Activated CD4-positive, CD25-positive, alpha-beta regulatory T cell treated with anti-CD3 and anti-CD28 coated beads, Interleukin-2, amount 50 U/mL, for 24 hours (primary cell): ENCODE results near the gene R3HDM2.

Source experiments
- ATAC-seq, 2 donors: fragments of 150-1000 bp; cut with Tn5 transposase; one replicate each; pipeline ENCODE4 v1.10.0; 2021; ENCODE audit warnings: mild to moderate bottlenecking in 1 of 2, moderate library complexity in 1 of 2

The R3HDM2 gene

DNA sequence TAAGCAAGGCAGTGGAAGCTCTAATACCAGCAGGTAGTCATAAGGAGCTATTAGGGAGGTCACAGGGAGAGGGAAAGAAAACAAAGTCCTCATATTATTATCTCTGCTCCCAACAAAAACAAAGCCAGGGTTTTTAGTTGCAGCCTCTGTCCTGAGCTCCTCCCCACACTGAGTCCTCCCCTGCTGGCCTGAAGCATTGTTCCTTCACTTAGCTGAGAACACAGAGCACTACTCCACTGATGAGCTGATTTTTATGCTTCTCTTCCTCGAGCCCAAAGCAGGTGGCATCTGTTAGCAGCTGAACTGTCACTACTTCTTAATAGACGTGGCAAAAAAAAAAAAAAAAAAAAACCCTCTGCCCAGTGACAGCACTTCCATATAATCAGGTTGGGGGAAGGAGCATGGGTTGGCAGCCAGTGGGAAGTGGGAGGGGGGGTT is 169.4 kb downstream of the R3HDM2 start:
- no peak for ATAC-seq

DNA sequence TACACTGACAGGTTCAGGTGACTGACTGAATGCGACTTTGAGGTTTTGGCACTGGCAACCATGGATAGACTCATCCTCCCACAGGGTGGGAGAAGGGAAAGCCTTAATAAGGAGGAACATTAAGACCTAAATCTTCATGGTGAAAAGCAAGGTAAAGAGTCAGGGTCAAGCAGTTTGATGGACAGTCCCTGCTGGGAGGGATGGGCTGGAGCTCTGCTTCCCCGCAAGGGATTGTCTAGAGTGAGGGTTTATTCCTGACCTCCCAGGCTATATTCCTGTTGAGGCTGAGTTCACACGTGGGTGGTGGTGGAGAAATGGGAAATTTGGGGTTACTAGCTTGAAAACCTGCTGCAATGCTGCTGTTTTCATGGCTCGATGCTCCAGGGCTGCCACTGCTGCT is 170.5 kb downstream of the R3HDM2 start:
- ATAC-seq = no peak

DNA sequence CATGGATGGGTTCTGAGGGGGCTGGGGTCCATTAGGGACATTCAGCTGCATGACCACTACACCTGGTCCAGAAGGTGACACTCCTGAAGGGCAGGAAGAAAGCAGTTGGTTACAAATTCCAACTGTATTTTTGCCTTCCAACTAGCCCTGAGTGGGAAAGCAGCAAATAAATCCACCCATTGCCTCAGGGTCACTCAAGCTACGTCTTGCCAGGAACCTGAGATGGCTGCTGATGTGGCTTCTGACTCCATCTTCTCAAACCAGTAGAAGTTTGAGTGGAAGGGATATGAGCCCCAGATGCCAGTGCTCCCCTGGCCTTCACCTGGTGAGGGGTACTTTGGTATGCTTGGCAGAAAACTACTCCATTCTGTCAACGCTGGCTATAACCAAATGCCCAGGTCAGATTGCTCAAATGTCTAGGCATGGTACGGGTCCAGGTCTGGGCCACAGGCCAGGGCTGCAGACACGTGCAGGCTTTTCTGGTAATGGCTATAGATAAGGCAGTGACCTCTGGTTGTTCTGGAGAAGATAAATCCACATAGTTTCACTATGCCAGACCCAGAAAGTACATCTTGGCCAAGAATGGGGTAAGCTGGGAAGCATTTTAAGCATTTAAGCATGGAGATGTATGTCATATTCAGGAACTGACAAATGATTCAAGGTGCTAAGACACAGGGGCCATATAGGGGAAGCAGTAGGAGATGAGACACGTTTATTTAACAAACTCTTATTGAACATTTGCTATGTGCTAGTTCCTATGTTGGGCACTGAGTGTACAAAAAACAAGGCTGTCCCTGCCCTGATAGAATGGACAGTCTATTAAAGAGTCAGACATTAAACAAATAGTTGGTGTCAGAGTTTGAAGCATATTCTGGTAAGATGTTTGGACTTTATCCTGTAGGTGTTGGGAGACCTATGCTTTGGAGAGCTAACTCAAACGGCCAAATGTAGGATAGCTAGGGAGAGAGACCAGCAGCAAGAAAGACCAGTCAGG is 171.6 kb downstream of the R3HDM2 start:
- no peak for ATAC-seq

DNA sequence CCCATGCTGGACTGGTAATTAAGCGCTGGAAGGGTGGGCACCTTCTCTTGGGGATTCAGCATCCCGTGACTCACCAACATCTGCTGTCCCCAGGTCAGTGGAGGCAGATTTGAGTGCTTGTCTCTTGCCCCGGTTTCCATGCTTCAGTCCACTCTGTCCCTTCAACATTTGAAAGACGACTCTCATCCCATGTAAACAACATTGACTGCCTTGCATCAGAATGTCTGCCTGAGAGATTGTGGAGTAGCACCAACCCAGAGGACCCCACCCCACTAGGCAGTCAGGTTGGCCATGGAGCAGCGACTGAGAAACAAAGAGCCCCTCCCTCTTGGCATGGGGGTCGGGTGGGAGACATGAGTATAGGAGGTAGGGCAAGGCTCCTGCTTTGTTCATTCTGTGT is 174.9 kb downstream of the R3HDM2 start:
- ATAC-seq = no peak

DNA sequence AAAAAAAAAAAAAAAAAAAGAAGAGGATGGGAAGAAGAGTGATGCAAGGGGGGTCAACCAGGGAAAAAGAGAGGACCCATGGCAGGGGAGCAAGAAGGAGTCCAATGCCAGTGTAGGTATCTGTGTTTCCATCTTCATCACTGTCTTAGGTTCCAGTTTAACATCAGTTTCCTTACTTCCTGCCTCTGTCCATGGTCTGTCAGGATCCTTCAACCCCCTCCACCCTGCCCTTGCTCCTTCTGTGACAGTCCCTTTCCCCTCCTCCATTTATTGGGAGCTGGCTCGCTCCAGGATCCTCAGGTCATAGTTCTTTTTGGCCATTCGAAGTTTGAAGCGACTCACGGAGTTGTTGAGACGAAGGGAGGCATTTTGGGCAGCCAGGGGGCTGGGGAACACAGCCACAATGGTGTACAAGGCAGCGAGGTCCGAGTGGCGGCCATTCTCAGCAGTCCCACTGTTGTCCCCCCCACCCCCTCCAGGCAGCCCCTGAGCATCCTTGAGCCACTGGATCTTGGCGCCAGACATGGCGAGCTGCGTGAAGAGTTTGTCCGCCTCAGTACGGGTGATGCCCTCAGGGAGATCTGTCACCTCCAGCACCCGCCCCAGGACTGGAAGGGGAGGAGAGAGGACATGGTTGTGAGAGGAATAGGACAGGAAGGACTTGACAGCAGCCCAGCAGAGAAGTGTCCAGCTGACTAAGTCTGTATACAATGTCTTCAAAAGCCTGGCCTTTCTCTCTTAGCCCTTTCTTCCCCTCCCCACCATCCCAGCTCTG is 176.2 kb downstream of the R3HDM2 start:
- no peak for ATAC-seq

DNA sequence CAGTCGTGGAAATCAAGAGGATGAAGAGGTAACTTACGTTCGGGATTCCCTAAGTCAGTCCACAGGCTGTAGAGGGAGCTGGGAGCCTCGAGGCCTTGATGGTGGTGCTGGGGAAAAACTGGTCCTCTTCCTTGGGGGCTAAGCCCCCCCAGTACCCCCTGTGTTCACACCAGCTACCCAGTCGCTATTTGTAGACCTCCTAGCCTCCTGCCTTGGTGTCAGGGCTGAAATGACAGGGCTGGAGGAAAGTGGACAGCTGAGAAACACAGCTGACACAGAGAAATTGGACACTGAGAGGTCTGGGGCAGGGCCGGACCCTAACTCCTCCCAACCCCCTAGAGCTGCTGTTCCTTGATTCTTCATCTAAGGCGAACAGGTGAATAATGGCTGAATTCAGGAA is 179.9 kb downstream of the R3HDM2 start, which contains the start of gene STAC3:
STAC3 (minus strand) TSS at position 232 of the 400 bp plus-strand sequence. CDS start 1,551 bp downstream, outside the sequence.
- ATAC-seq = no peak

DNA sequence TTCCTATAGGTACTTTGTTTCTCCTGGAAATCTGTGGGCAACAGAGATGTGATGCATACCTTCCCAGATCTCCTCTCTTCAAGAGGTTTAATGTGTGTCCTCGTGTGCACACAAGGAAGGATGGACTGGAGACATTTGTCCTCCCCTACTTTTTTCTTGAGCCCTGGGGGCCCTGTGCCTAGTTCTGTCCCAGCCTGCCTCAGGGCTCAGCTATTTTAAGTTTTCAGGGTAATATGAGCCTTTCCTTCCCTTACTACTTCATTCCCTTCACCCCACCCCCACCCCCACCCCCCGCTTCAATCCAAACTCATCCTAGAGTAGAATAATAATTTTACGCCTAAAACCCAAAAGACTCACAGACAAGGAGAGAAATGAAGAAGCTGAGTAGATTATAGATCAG is 180.3 kb downstream of the R3HDM2 start:
- ATAC-seq = no peak

DNA sequence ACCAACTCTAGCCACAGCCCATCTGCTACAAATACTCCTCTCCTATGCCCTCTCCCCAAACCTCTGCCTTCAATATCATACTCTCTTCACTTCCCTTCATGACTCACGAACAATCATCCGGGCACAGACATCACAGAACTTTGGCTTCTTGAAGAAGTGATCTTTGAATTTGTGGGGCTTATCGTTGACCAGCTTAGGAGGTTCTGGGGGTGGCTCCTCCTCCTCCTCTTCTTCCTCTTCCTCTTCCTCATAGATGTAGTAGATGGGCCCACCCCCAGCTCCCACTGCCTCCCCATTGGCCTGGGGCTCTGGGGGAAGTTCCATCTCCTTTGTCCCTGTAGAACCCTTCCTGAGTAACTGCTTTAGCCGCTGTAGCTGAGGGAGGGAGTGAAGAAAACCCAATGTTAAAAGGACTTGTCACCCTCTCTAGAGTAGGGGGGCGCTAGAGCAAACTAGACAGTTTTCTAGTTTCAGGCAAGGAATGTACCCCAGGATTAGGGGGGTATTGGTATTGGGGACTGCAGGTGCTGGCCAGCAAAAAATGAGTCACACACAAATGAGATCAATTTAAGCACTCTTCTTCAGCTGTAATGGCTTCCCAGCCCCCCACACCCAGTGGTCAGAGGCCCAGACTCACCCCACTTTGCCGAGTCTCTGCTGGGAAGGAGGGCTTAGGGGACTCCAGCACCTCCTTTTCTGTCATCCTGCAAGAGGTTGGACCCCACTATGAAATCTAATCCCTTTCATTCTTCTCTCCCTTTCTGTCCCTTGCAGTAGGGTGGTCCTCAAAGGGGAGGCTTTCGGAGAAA is 181.7 kb downstream of the R3HDM2 start:
- ATAC-seq = no peak

GRCh38 chr12:57247041-57247440 is 183.8 kb downstream of the R3HDM2 start:
- no peak for ATAC-seq

DNA sequence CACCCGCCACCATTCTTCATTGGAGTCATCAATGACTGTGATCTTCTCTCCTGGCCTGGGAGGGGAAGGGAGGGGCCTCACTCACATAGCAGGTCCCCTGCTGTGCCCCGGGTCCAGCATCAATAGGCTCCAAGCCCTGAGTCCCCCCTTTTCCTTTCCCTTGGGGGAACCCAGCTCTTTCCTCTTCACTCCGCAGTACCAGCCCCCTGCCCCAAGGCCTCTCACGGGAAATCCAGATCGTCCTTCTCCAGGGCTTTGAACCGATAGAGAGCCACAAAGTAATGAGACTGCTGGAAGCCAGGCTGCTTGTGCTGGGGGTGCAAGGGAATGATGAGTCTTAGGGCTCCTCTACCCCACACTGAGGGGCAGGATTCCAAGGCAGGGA is 186.5 kb downstream of the R3HDM2 start:
- ATAC-seq = no peak

- ATAC-seq = peak in 1 of 2 donors; percentile 14
Measured at GRCh38 chr12:57243521-57244311, 187.1 kb downstream of the R3HDM2 start.

GRCh38 chr12:57242691-57243454 is 188.0 kb downstream of the R3HDM2 start:
- no peak for ATAC-seq

DNA sequence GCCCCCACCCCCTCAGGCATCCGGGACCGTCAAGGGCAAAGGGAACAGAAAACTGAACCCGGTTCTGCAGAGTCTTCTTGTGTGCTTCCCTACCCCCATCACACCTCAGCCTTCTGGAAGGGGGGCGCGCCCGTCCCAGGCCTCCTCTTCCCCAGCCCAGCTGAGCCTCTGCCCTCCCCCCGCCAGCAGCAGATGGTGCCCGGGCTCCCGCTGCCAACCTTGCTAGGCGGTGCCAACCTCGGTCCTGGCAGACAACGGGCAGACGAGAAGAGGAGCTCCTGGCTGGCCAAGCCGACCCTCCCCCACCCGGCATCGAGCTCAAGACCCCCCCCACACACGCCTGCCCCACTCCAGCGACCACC is 188.5 kb downstream of the R3HDM2 start:
- no peak for ATAC-seq

GRCh38 chr12:57241402-57242310 is 189.2 kb downstream of the R3HDM2 start:
- no peak for ATAC-seq

DNA sequence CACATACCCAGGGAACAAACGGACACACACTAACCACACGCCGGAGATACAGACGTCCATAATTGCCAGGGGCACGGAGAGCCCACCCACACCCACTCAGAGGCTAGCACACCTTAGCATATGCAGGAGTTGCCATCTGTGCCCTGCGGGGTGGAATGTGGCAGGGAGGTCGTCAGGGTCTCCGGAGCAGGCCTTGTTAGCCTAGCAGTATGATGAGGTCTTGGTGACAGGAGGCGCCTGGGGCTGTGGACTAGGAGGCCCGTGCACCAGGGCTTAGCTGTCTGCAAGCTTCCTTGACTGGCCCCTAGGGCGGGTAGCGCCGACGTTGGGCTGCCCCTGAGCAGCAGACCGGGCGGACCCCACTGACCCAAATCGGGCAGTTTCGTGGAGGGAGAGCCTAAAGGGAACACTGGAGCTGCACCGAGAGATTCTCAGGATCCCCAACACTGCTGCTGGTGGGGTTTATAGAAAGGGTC is 189.9 kb downstream of the R3HDM2 start:
- no peak for ATAC-seq

GRCh38 chr12:57240066-57240921 is 190.5 kb downstream of the R3HDM2 start:
- ATAC-seq = peak; percentile 45 to 46

DNA sequence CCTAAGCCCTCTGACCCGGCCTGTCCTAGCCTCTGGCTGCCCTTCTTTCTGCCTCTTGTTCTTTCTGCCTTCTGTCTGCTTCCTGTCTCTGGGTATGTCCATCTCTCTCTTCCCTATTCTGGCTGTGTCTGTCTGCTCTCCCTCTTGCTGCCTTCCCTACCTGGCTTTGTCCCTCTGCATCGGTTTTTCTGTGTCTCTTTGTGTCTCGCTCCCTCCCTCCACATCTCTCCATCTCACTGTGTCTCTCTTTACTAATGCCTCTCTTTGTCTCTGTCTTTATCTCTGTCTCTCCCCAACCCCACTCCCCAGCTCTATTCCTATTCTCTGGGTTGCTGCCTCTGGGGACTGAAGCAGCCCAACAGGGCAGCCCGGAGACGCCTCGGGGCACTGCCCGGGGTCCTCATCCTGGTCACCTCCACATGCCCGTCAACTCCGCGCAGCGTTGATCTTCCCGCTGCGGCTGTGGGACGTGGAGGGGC is 191.2 kb downstream of the R3HDM2 start:
- peak in 1 of 2 donors; percentile 0 for ATAC-seq

- peak; percentile 50 to 56 for ATAC-seq
Measured at GRCh38 chr12:57238854-57239554, 191.8 kb downstream of the R3HDM2 start.
